GM10266 (cell line): Measurements from ENCODE around the gene GMPPB.

Source experiments
- DNase-seq: peaks from one replicate; pipeline ENCODE4 v3.0.0; 2012; ENCODE audit errors: extremely low spot score
- CTCF ChIP-seq: IDR thresholded peaks from 2 replicates; pipeline ENCODE4 v1.5.1; 2012; ENCODE audit warnings: mild to moderate bottlenecking, low read depth; ENCODE audit not compliant: control insufficient read depth, insufficient read depth; ENCODE audit errors: missing control alignments

GMPPB gene

DNA sequence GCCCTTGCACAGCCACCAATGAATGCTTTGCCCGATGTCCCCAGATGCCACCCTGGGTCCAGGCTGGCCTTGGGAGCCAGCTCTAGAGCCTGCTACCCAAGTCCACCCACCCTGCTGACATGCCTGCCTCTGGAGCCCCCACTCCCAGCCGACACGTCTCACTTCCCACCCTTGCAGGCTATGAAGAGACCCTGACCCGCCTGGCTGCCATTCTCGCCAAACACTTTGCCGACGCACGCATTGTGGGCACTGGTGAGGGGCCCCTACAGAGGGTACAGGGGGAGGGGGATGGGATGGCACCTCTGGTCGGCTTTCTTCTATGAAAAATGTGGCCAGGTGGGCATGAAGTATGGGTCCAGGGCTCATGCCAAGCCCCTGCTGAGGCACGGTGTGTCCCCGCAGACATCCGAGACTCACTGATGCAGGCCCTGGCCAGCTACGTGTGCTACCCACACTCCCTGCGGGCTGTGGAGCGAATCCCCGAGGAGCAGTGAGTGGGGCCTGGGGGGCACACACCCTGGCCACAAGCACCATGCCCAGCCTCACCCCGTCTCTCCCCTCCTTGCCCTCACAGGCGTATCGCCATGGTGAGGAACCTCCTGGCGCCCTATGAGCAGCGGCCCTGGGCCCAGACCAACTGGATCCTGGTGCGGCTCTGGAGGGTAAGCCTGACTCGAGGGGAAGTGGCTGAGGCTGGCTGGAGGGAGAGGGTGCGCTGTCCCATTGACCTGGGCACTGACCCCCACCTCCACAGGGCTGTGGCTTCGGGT, 10.2 kb downstream of the GMPPB start:
- no peak for DNase-seq

DNA sequence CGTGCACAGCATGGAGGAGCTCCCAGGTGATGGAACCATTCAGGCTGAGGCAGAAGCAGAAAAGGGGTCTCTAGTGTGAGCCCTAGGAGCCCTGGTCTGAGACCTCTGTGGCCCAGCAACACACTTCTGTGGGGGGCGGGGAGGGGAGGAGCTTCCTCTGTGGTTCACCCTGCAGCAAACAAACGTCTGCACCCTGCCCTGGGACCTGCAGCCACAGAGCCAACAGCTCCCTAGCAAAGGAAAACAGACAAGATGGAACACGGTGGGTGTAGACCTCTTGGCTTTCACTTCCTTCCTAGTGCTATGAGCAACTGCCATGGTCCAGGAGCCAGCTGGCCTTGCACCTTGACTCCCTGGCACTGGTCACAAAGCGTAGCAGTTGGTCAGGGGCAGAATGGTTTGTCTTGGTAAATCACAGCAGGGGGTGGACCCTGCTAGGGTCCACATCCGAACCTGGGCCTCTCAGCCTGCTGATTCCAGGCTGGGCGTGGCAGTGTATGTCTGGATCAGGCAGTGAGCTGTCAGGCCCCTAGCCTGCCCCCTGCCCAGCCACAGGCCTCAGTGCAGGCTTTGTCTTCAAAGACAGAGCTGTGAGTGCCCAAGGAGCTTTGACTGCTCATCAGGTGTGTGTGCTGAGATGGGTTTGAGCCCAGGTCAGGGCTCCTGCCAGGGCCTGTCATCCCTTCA, 11.0 kb downstream of the GMPPB start:
- no peak for TF ChIP-seq CTCF
- no peak for DNase-seq

More for the DNA sequence above, 10.2 kb downstream of the GMPPB start:
- TF ChIP-seq CTCF = no peak

DNA sequence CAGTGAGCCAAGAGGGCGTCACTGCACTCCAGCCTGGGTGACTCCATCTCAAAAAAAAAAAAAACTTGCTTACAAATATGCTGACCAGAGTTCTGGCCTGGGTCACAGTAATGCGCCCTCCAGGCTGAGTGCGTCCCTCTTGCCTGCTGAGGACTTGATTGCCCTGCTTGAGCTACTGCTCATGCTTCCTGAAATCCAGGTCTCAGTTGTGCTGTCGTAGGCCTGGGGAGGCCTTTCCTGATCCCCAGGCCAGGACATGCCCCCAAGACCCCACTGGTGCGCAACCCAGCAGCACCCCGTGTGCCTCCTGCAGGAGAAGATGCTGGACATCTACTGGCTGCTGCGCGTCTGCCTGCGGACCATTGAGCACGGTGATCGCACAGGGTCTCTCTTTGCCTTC, 11.6 kb downstream of the GMPPB start:
- no peak for TF ChIP-seq CTCF
- no peak for DNase-seq

DNA sequence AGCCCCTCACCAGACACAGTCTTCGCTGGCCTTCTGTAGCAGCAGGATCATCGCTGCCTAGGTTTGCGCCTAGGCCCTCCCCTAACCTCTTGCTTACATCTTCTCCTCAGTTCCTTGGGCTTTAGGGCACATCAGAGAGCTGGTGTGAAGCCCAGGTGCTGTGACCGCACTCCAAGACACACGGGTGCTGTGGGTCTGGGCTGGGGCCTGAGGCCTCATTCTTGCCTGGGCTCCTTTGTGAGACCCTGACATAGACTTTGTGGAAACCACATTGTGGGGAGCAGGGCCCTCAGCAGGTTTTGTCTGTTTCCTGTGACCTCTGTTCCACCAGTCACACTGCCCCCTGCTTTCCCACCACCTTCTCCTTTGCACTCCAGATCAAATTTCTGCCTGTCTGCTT, 12.3 kb downstream of the GMPPB start:
- DNase-seq = no peak
- no peak for TF ChIP-seq CTCF

- TF ChIP-seq CTCF = no peak
- DNase-seq = no peak
Measured at GRCh38 chr3:49709852-49710251, 13.9 kb downstream of the GMPPB start.

DNA sequence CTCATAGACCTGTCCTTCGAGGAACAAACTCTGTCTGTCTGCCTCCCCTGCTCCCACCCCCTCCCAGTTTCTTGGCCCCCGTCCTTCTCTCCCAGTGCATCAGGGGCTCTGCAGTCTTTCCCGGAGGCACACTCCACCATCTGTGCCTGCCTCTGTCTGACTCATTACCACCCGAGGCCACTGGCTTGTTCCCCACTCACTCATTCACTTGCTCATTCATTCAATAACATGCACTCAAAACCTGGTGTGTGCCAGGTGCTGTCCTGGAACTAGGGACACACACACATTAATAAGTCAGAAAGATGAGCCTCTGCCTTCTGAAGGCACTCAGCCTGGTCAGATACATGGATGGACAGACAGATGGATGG, 16.7 kb downstream of the GMPPB start:
- DNase-seq = no peak
- TF ChIP-seq CTCF = no peak

DNA sequence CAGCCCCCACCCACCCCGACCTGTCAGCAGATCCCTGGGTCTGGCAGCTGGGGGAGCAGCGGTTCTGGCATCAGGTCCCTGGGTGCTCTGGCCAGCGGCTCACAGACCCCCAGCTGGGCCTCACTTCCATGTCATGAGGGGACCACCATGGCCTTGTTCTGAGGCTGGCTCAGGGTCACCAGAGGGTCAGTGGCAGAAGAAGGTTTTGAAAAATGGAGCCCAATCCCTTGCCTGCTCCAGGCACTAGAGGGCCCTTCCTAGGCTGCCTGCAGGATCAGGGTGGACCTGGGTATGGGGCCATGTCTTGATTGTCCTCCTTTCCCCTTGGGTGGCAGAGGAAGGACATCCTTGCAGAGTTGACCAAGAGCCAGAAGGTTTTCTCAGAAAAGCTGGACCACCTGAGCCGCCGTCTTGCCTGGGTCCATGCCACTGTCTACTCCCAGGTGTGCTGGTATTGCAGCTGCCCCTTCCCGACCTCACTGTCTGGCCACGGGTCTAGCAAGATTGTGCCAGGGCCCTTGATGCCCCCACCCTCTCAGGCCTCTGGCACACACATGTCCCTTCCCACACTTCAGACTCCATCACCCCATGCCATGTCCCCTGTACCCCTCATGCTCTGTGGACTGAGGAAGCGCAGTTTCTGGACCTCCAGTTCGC, 17.2 kb downstream of the GMPPB start:
- TF ChIP-seq CTCF = no peak
- DNase-seq = no peak
